Activated naive CD8-positive, alpha-beta T cell treated with anti-CD3 and anti-CD28 coated beads for 36 hours (primary cell): ENCODE measurements around the gene CGB8. TPM values are rescaled to one million over a fixed set of nuclear protein-coding genes. Genes with fewer than 3 reads are reported as not detected.
A peak's percentile ranks its signal among the peaks of the same experiment; 100 is the strongest.
"Not testable (repeated sequence)": the region's sequence is repeated elsewhere in the genome, so short reads cannot be mapped to it uniquely, and the experiment has no call there.

Experiments
- DNase-seq: peaks from one replicate; pipeline ENCODE4 v3.0.0; 2021
- H3K27ac Mint-ChIP-seq: one replicate; pipeline ENCODE4 v1.8.0; 2022; ENCODE audit warnings: mild to moderate bottlenecking, moderate library complexity, mixed read lengths
- H3K27me3 Mint-ChIP-seq: one replicate; pipeline ENCODE4 v1.8.0; 2022; ENCODE audit warnings: mild to moderate bottlenecking, mixed read lengths
- H3K36me3 Mint-ChIP-seq: one replicate; pipeline ENCODE4 v1.8.0; 2021; ENCODE audit warnings: mild to moderate bottlenecking, mixed read lengths
- H3K4me1 Mint-ChIP-seq: one replicate; pipeline ENCODE4 v1.8.0; 2021; ENCODE audit warnings: mixed read lengths
- H3K4me3 Mint-ChIP-seq: one replicate; pipeline ENCODE4 v1.8.0; 2022; ENCODE audit warnings: mild to moderate bottlenecking, moderate library complexity, mixed read lengths
- H3K9me3 Mint-ChIP-seq: one replicate; pipeline ENCODE4 v1.8.0; 2022; ENCODE audit warnings: mixed read lengths
- total RNA-seq, 2 experiments: library from RNA; stranded (reverse); gene quantifications; one replicate each; pipeline ENCODE4 v1.2.3, GENCODE V29; 2021

The CGB8 gene
- total RNA-seq, 2 experiments from 2014 or later: not detected

DNA sequence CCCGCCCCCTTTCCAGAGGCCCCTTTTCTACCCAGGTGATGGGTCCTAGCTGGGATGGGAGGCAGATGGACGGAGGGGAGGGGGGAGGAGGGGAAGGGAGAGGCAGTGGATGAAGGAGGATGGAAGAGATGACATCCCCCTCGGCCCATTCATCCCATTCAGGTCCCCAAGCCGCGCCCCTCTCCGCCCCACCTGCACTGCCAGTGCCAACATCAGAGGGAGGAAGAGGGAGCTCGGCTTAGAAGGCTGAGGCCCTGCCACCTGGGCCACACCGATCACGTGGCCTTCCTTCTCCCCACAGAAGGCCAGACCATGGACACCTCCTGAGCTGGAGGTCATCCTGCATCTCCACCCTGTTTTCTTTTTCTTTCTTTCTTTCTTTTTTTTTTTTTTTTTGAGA lies 20.2 kb downstream of the CGB8 start:
- H3K36me3 Mint-ChIP-seq, H3K4me1 Mint-ChIP-seq, H3K4me3 Mint-ChIP-seq, DNase-seq, H3K27me3 Mint-ChIP-seq, H3K9me3 Mint-ChIP-seq, H3K27ac Mint-ChIP-seq: not testable (repeated sequence)

DNA sequence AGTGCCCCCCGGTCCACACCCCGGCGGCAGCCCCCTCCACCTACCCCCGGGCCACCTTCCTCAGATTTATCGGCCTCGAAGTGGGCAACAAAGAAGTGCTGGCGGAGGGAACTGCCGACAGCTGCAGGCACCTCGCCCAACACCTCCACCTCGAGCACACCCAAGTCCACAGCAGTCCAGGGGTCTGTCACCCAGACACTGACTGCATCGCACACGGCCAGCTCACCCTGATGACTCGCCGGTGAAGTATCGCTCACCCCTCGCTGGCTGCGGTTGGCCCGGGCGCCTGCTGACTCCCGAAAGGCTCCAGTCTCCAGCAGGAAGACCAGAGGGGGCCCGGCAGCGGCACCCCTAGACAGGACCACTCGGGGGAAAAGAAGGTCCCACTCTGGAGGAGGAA lies 23.3 kb downstream of the CGB8 start:
- H3K36me3 Mint-ChIP-seq, H3K4me3 Mint-ChIP-seq, H3K9me3 Mint-ChIP-seq, H3K27me3 Mint-ChIP-seq, H3K27ac Mint-ChIP-seq, DNase-seq, H3K4me1 Mint-ChIP-seq: not testable (repeated sequence)

DNA sequence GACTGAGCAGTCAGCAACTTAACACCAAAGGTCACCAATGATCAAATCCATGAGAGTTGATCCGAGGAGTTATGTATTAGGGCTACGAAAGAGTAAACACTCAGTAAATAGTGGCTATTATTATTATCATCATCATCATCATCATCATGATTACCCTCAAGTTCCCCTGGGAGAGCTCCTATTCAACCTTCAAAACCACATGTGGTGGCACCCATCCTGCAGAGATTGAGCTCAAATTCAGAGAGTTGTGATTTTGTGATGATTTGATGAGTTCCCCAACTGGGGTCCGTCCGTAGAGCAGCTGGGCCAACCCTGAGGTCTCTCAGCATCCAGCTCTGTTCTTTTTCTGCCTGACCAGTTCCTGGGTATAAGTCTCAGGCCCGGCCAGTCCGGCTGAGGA lies 23.8 kb downstream of the CGB8 start:
- H3K36me3 Mint-ChIP-seq, H3K27ac Mint-ChIP-seq, H3K4me1 Mint-ChIP-seq, H3K9me3 Mint-ChIP-seq, H3K27me3 Mint-ChIP-seq, DNase-seq, H3K4me3 Mint-ChIP-seq: not testable (repeated sequence)

DNA sequence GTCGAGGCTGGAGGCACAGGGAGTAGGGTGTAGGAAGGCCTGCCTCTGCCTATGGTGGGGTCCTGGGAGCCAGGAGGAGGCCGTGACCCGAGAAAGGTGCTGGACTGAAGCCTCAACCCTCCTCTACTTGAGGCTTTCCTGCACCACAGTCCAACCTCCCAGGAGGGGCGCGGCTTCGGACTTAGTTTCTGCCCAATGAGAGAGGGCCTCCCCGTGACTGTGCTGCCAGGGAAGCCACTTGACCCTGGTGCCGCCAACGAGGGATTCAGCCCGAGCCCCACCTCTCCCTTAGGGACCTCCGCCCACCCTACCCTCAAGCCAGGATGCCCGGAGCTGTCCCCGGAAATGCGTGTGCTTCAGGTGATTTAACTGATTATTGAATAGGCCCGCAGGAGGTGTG lies 24.7 kb downstream of the CGB8 start, which contains the start of gene CGB3:
CGB3 (minus strand) TSS at position 101 of the 400 bp plus-strand sequence. CDS start 362 bp downstream, outside the sequence.
- DNase-seq, H3K36me3 Mint-ChIP-seq, H3K9me3 Mint-ChIP-seq, H3K4me3 Mint-ChIP-seq, H3K4me1 Mint-ChIP-seq, H3K27ac Mint-ChIP-seq: not testable (repeated sequence)
- peaks cover 11% of the 10 kb centered on the region for H3K27me3 Mint-ChIP-seq

GRCh38 chr19:49022116-49022515 lies 26.8 kb downstream of the CGB8 start:
- H3K9me3 Mint-ChIP-seq: no peaks in the 10 kb centered on the region
- H3K27me3 Mint-ChIP-seq: peaks cover 19% of the 10 kb centered on the region
- H3K36me3 Mint-ChIP-seq: no peaks in the 10 kb centered on the region
- DNase-seq: no peak
- peaks cover 19% of the 10 kb centered on the region for H3K4me1 Mint-ChIP-seq
- no peak overlapping the region for H3K4me3 Mint-ChIP-seq
- no peak overlapping the region for H3K27ac Mint-ChIP-seq

DNA sequence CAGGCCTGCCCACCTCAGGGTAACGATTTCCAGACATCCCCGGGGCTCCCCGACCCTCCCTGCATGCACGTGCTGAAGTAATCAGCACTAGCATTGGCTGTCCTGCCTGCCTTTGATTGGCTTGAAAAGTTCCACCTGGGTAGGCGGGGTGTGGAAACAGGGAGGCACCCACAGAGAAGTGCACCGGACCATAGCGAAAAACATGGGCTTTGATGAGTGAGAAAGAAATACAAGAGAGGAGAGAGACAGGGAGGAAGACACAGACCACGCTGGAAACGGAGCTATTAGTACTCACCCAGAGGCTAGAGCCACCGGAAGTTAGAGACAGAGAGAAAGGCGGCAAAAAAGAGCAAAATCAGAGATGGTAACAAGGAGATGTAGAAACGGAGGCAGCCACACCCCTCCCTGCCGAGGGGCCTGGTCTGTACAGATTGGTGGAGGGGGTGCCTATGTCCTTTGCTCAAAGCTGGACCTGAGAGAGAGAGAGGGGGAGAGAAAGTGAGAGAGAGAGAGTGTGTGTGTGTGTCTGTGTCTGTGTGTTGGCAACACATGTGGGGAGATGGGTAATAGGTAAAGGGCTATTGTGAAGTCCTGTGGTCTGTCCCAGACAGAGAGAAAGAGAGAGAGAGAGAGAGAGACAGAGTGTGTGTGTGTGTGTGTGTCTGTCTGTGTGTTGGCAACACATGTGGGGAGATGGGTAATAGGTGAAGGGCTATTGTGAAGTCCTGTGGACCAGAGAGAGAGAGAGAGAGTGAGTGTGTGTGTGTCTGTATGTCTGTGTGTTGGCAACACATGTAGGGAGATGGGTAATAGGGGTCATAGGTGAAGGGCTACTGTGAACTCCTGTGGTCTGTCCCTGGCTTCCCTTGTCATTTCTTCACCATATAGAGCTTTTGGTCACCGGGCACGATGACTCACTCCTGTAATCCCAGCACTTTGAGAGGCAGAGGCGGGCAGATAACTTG lies 27.7 kb downstream of the CGB8 start:
- peaks cover 19% of the 10 kb centered on the region for H3K27me3 Mint-ChIP-seq
- H3K27ac Mint-ChIP-seq: peak overlapping the region; percentile 12
- H3K36me3 Mint-ChIP-seq: no peaks in the 10 kb centered on the region

GRCh38 chr19:49020342-49020741 lies 28.6 kb downstream of the CGB8 start:
- DNase-seq: no peak
- Mint-ChIP-seq H3K4me3 (no peak overlapping the region), H3K36me3 (no peaks in the 10 kb centered on the region), H3K9me3 (no peaks in the 10 kb centered on the region), H3K27ac (no peak overlapping the region), H3K4me1 (peaks cover 19% of the 10 kb centered on the region), H3K27me3 (peaks cover 19% of the 10 kb centered on the region)

More for the DNA sequence above, 27.7 kb downstream of the CGB8 start:
- H3K4me1 Mint-ChIP-seq: peaks cover 19% of the 10 kb centered on the region
- peak; percentile 17 for DNase-seq
- H3K9me3 Mint-ChIP-seq: no peaks in the 10 kb centered on the region
- no peak overlapping the region for H3K4me3 Mint-ChIP-seq

GRCh38 chr19:49019242-49019932 lies 29.5 kb downstream of the CGB8 start:
- peak overlapping the region; percentile 74 for H3K4me3 Mint-ChIP-seq
- H3K36me3 Mint-ChIP-seq: no peaks in the 10 kb centered on the region
- H3K9me3 Mint-ChIP-seq: no peaks in the 10 kb centered on the region
- DNase-seq: peak; percentile 58
- H3K27ac Mint-ChIP-seq: no peak overlapping the region
- peaks cover 19% of the 10 kb centered on the region for H3K4me1 Mint-ChIP-seq
- H3K27me3 Mint-ChIP-seq: peaks cover 19% of the 10 kb centered on the region

GRCh38 chr19:49018388-49019241 lies 30.3 kb downstream of the CGB8 start:
- H3K4me3 Mint-ChIP-seq: peak overlapping the region; percentile 74
- peak; percentile 23 for DNase-seq
- H3K4me1 Mint-ChIP-seq: peaks cover 19% of the 10 kb centered on the region
- H3K27ac Mint-ChIP-seq, H3K9me3 Mint-ChIP-seq, H3K36me3 Mint-ChIP-seq: not testable (repeated sequence)
- H3K27me3 Mint-ChIP-seq: peaks cover 19% of the 10 kb centered on the region

DNA sequence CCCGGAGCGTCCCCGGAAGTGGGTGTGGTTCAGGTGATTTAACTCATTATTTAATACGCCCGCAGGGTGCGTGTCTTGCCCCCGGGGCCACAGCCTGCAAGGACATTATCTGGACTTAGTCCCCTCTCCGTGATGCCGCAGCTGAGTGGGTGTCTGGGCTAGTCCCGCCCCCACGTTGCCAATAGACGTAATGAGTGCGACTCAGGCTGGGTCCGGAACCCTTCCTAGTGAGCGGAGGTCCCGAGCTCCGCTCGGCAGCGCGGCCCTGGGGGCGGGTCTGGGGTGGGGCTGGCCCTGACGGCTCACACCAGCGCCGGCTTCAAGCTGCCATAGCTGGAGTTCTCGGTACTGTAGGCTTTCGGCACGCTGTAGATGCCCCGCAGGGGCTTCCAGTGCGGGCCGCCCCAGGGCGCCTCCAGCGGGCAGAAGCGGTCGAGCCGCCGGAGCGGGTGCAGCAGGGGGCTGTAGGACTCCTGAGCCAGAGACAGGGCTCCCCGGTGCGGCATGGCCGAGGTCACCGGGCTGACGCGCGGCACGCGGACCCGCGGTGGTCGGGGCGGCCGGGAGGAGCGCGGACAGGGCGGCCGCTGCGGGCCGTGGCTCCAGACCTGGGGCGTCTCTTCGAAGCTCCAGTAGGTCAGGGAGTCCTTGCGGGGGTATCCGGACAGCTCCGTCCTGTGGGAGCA lies 31.1 kb downstream of the CGB8 start:
- Mint-ChIP-seq H3K4me3 (peak overlapping the region; percentile 13), H3K36me3 (peaks cover 3% of the 10 kb centered on the region), H3K9me3 (no peaks in the 10 kb centered on the region), H3K27ac (no peak overlapping the region), H3K27me3 (peaks cover 19% of the 10 kb centered on the region), H3K4me1 (peaks cover 19% of the 10 kb centered on the region)
- peak; percentile 76 for DNase-seq

DNA sequence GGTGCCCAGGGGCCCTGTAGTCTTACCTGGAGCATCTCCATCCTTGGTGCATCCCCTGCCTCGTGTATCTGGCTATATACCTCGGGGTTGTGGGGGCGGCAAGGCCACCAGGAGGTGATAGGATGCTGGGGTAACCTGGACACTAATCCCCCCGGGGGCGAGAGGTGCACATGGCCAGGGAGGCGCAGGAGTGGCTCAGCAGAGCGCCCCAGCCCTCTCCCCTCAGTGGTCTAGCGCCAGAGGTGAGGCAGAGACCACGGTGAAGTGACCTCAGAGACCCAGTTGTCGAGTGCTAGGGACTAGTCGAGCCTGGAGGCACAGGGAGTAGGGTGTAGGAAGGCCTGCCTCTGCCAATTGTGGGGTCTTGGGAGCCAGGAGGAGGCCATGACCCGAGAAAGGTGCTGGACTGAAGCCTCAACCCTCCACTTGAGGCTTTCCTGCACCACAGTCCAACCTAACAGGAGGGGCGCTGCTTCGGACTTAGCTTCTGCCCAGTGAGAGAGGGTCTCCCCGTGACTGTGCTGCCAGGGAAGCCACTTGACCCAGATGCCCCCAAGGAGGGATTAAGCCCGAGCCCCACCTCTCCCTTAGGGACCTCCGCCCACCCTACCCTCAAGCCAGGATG lies 31.8 kb downstream of the CGB8 start, which contains the start of gene LHB:
LHB (minus strand) TSS at position 51 of the 625 bp plus-strand sequence; CDS start at position 41, 10 bp downstream.
- DNase-seq: no peak
- no peaks in the 10 kb centered on the region for H3K9me3 Mint-ChIP-seq

GRCh38 chr19:49016067-49016839 lies 32.7 kb downstream of the CGB8 start:
- H3K4me1 Mint-ChIP-seq: peaks cover 13% of the 10 kb centered on the region
- H3K36me3 Mint-ChIP-seq: peaks cover 5% of the 10 kb centered on the region

More for the DNA sequence above, 31.8 kb downstream of the CGB8 start, which contains the start of gene LHB:
- H3K4me3 Mint-ChIP-seq: peak within 1 kb of the TSS; percentile 13
- H3K4me1 Mint-ChIP-seq: peaks cover 19% of the 10 kb centered on the region
- H3K27me3 Mint-ChIP-seq: peaks cover 19% of the 10 kb centered on the region
- no peak within 1 kb of the TSS for H3K27ac Mint-ChIP-seq
- H3K36me3 Mint-ChIP-seq: peaks cover 5% of the 10 kb centered on the region

GRCh38 chr19:49014870-49015255 lies 34.0 kb downstream of the CGB8 start:
- peaks cover 7% of the 10 kb centered on the region for H3K36me3 Mint-ChIP-seq
- no peak for DNase-seq
- no peaks in the 10 kb centered on the region for H3K9me3 Mint-ChIP-seq
- H3K4me1 Mint-ChIP-seq: peaks cover 11% of the 10 kb centered on the region
- H3K27ac Mint-ChIP-seq: no peak overlapping the region
- H3K27me3 Mint-ChIP-seq: peaks cover 15% of the 10 kb centered on the region
- H3K4me3 Mint-ChIP-seq: no peak overlapping the region

More at GRCh38 chr19:49016067-49016839, 32.7 kb downstream of the CGB8 start:
- Mint-ChIP-seq H3K9me3 (no peaks in the 10 kb centered on the region), H3K4me3 (no peak overlapping the region), H3K27ac (no peak overlapping the region), H3K27me3 (peaks cover 19% of the 10 kb centered on the region)
- DNase-seq: no peak
